Bone marrow (tissue), 2 donors: ENCODE results near the gene APBB2.

Experiments
- DNase-seq, 2 donors: peaks; one replicate each; lab custom pipeline; 2025; lab: John Stamatoyannopoulos, UW

APBB2 gene

GRCh38 chr4:41098093-41099048 lies 116.0 kb downstream of the APBB2 start:
- DNase-seq, result no peak

DNA sequence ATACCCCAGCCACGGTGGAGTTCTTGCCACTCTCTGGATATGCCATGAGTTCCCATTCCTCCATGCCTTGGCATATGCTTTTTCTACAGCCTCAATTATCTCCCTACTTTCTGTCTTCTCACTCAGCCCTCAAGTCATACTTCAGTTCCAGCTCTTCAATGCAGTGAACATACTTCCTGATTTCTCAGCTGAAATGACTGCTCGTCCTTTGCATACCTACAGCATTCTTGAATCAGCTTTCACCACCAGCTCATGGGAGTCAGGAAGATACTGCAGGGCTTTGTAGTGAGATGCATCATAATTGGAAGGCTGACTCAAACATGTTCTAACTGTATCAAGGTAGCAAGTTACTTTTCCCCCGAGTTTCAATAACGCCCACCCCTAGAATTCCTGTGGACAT lies 118.4 kb downstream of the APBB2 start:
- DNase-seq, result no peak

- DNase-seq, result no peak
These were observed 119.0 kb downstream of the APBB2 start for GRCh38 chr4:41095192-41095872.

DNA sequence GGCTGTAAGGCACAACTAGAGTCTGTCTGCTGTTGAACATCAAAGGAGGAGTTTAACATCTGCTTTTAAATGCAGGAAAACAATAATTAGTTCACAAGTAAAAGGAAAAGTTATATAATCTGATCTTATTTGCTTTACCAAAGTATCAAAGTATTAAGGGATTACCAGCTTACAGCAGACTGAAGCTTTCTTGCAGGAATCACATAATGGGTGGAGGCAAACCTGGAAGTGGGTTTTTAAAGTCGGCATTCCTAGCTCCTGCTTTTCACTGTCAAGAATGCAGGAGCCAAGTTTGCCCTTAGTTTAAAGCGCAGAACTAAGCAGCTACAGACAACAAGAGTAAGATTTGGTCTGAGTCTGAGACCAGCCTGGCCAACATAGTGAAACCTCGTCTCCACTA lies 122.2 kb downstream of the APBB2 start:
- DNase-seq, result no peak

DNA sequence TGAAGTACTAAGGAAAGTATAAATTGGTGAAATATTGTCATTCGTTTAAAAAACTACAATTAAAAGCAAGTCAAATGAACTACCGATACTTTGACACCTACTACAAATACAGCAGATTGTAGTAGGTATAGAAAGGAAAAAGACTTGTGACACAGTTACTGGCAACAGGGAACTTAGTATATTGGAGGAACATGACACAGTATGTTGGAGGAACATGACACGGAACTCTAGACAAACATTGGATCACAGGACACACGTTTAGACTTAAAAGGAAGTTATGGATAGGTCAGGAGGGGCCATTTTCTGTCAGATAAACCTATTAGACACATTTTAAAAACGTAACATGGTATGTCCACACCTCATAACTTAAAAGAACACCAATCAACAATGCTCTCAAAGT lies 132.5 kb downstream of the APBB2 start:
- no peak for DNase-seq

GRCh38 chr4:41080976-41081375 lies 133.4 kb downstream of the APBB2 start:
- no peak for DNase-seq

DNA sequence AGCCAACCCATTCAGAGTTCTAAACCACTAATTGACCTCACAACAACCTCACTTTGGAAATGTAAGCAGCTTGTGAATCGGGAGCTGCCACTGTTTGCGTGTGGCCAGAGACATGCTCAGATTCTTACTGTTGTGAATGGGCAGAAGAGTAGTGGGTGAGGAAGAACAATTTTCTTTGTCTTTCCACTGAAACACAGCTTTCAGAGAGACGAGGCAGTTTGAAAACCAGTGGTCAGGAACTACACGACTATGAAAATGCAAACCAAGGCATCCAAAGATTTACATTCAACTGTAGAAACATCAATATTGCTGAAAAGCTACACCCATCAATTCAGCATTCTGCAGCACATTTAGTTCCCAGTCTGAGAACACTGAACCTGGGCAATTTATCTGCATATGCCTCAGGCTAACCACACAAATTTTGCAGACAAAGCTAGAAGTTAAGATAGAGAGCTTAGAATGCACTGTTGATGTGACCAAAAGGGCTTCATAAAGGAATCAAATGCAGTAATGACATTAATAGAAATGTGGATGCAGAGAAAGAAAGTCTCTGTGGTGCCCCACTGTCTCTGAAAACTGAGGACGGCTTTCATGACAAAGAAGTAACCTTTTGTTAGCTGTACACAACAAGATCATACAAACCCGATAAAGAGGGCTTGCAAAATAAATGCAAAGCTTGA lies 134.3 kb downstream of the APBB2 start:
- DNase-seq, result no peak

DNA sequence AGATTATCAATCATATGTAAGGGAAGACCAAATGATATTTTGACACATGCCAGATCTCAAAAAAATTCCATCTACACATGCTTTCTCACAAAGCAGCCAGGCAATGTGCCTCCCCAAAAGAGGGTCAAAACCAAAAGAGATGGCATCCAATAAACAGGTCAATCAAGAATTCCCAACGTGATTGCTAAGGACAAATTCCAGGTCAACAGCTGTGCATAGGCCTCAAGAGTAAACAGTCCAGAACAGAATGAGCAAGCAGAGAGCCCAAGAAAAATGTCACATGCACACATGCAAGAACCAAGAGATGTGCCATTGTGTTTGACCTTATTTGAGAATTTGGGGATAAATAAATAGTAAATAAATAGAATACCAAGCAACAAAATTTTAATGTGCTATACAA lies 136.7 kb downstream of the APBB2 start:
- no peak for DNase-seq

DNA sequence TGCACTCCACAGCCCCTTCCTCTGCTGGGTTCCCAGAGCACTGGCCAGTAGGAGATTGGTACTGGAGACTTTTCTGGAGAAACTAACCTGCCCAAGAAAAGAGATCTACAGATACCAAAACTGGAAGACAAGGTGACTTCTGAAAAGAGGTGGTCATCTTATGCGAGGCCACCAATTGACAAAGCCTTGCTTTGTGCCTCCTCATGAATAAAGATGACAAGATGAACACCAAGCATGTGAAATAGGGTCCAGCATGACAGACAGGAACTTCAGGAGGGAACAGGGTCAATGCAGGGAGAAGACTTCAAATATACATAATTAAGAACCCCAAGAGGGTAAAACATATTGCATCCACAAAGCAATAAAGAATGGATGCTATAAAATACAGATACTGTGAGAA lies 137.9 kb downstream of the APBB2 start:
- DNase-seq, result no peak

DNA sequence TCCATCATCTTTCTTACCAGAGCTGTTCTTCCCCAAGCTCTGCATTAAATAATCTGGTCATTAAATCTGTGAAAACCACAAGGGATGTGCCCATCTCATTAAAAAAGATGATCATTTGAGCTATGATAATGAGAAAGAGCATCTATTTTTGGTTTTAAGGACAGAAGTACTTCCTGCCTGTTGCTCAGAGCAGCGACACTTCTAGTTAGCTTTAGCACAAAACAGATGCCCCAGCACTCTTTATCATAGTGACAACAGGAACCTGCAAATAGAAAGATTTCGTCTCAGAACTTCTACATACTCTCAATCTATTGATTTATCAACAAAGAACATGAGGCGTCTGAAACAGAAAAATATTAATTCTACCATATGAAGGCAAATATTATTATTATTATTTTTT lies 140.1 kb downstream of the APBB2 start:
- DNase-seq, result no peak

DNA sequence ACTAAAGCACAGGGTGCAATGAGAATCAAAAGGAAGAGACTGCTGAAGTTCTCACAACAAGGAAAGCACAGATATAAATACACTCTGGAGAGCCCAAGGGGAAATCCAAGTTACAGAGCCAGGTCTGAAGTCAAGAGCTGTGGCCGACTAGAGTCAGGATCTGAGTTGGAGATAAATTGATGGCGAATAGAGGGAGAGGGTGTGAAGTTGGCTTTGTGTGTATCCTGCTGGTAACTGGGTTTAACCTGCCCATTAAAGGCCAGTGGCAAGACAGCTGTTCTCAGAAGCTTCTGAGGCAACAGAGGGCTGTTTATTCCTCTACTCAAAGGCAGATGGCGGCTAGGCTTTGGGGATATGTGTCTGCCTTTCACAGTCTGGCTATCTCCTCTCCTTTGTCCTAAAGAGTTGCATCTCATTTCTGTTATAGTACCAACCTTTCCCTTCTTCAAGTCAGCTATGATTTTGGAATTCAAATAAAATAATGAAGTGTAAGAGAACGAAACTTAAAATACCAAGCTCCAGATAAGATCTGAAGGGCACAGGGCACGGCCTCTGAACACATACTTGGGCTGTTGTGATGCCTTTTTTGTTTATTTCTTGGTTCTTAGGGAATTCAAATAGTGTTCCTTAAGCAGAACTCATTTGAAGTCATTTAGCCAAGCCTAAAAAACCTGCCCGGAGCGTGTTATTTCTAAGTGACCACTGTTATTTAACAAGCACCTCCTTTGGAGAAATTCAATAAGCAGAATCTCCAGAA lies 142.1 kb downstream of the APBB2 start:
- DNase-seq, result no peak

DNA sequence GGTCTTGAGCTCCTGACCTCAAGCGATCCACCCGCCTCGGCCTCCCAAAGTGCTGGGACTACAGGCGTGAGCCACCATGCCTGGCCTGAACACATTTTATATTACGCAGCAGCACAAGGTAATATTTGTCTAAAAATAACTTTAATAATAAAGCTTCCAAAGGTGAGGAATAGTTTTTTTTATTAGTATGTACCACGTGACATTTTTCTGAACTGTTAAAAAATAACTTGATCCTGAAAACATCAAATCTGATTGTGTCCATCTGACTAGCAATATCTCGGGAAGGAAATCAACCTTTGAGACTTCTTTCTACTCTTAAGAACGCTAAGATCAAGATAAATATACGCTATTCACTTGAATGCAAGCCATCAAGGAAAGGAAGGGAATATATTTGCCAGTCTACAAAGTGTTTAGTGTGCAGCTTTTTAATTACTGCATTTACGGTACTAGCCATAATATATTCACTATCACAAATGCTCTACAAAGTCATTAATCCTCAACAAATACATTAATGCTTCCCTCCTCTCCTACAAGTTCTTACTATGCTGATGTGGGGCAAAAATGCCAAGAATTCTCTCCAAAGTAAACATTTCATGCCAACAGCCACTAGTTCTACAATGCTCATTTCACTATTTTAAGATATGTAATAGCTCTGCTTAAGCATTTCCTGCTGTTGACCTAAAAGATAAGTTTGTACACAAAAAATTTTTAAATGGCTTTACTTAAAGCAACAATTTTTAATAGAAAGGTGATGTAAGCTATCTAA lies 143.6 kb downstream of the APBB2 start:
- DNase-seq, result no peak

DNA sequence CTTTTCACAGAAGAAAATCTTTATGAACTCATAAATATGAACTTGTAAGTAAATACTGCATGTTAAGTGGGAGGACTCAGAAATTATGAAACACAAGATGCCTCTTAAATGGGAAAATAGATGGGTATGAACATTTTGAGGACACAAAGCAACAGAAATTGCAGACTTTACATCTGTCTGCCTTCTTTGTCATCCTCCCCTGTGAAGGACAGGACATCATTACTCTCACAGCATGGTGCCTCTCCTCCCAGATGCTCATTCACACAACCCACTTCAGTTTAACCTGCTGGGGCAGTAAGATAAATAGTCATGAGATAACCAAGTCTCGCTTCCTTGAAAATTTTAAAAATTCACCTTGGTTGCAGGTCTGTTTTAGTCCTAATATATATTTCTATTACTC lies 144.5 kb downstream of the APBB2 start:
- DNase-seq, result no peak

GRCh38 chr4:41069257-41069656 lies 145.1 kb downstream of the APBB2 start:
- no peak for DNase-seq

DNA sequence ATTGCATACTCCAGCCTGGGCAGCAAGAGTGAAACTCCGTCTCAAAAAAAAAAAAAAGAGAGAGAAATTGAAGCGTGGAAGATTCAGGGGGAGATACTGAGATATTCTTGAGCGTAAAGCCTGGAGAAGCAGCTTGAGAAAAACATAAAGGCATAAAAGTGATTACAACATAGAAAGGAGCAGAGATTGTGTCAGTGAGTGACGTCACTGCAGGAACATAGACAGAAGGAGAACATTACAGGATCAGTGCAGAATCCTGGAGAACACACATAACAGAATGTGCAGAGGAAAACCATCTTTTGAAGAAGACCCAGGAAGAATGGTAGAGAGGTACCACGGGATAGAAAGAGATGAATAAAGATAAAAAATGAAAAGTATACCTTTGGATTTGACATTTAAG lies 147.0 kb downstream of the APBB2 start:
- DNase-seq, result no peak

DNA sequence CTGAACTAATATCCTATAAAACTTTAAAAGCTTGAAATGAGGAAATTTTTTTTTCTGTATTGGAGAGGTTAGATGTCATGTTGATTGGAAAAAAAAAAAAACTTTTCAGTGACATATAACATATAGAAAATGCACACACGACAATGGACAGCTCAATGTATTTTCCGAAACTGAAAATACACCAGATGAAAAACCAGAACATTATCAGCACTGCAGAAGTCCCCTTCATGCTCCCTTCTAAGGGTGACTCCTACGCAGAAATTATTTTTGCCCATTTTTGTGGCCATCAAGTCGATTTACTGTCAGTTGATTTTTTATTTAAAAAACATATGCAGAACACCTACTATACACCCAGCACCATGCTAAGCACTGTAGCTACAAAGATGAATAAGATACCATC lies 148.3 kb downstream of the APBB2 start:
- DNase-seq, result no peak

GRCh38 chr4:41065434-41066006 lies 148.8 kb downstream of the APBB2 start:
- DNase-seq, result no peak

- DNase-seq, result no peak
These were observed 149.4 kb downstream of the APBB2 start for GRCh38 chr4:41064953-41065352.

- DNase-seq, result no peak
These were observed 152.7 kb downstream of the APBB2 start for GRCh38 chr4:41061482-41062185.
